GM21737 (cell line): ENCODE results near the gene RUVBL2.
"Not testable (repeated sequence)": the region's sequence is repeated elsewhere in the genome, so short reads cannot be mapped to it uniquely, and the experiment has no call there.

ENCODE experiments used
- ATAC-seq: cut with Tn5 transposase; IDR thresholded peaks from one replicate; pipeline ENCODE4 v1.9.1; 2021; ENCODE audit warnings: mild to moderate bottlenecking, moderate library complexity; ENCODE audit not compliant: unreplicated experiment

The RUVBL2 gene

DNA sequence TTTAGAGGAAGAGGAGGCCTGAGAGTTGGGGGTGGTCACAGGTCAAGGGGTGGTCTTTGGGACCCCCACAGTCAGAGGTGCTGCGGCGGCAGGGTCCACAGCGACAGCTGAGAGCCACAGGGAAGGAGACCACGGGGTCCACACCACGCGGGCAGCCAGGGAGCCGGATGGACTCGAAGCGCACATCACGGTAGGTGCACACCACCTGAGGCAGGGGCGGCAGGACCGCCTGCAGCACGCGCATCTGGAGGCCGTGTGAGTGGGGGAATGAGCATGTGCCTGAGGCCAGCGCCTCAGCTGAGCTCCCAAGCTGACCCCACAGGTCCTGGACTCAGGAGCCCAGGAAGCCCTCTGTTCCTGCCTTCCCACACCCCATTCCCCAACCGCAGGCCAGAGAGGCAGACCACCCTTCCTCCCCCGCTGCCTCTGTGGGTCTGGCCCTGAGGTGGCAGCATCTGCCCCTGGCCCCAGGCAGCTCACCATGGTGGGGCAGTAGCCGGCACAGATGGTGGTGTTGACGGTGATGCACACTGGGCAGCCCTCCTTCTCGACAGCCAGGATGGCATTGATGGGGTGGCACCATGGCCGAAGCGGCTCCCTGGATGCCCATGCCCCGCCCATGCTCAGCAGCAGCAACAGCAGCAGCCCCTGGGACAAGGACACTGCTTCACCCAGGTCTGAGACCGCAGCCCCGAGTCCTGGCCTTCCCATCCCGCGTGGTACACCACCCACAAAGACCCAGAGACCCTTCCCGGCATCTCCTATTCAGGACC is 22.6 kb downstream of the RUVBL2 start:
- no peak for ATAC-seq

DNA sequence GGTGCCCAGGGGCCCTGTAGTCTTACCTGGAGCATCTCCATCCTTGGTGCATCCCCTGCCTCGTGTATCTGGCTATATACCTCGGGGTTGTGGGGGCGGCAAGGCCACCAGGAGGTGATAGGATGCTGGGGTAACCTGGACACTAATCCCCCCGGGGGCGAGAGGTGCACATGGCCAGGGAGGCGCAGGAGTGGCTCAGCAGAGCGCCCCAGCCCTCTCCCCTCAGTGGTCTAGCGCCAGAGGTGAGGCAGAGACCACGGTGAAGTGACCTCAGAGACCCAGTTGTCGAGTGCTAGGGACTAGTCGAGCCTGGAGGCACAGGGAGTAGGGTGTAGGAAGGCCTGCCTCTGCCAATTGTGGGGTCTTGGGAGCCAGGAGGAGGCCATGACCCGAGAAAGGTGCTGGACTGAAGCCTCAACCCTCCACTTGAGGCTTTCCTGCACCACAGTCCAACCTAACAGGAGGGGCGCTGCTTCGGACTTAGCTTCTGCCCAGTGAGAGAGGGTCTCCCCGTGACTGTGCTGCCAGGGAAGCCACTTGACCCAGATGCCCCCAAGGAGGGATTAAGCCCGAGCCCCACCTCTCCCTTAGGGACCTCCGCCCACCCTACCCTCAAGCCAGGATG is 23.5 kb downstream of the RUVBL2 start, which contains the start of gene LHB:
LHB (minus strand) TSS at position 51 of the 625 bp plus-strand sequence; CDS start at position 41, 10 bp downstream.
- no peak for ATAC-seq

DNA sequence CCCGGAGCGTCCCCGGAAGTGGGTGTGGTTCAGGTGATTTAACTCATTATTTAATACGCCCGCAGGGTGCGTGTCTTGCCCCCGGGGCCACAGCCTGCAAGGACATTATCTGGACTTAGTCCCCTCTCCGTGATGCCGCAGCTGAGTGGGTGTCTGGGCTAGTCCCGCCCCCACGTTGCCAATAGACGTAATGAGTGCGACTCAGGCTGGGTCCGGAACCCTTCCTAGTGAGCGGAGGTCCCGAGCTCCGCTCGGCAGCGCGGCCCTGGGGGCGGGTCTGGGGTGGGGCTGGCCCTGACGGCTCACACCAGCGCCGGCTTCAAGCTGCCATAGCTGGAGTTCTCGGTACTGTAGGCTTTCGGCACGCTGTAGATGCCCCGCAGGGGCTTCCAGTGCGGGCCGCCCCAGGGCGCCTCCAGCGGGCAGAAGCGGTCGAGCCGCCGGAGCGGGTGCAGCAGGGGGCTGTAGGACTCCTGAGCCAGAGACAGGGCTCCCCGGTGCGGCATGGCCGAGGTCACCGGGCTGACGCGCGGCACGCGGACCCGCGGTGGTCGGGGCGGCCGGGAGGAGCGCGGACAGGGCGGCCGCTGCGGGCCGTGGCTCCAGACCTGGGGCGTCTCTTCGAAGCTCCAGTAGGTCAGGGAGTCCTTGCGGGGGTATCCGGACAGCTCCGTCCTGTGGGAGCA is 24.1 kb downstream of the RUVBL2 start:
- ATAC-seq = no peak

DNA sequence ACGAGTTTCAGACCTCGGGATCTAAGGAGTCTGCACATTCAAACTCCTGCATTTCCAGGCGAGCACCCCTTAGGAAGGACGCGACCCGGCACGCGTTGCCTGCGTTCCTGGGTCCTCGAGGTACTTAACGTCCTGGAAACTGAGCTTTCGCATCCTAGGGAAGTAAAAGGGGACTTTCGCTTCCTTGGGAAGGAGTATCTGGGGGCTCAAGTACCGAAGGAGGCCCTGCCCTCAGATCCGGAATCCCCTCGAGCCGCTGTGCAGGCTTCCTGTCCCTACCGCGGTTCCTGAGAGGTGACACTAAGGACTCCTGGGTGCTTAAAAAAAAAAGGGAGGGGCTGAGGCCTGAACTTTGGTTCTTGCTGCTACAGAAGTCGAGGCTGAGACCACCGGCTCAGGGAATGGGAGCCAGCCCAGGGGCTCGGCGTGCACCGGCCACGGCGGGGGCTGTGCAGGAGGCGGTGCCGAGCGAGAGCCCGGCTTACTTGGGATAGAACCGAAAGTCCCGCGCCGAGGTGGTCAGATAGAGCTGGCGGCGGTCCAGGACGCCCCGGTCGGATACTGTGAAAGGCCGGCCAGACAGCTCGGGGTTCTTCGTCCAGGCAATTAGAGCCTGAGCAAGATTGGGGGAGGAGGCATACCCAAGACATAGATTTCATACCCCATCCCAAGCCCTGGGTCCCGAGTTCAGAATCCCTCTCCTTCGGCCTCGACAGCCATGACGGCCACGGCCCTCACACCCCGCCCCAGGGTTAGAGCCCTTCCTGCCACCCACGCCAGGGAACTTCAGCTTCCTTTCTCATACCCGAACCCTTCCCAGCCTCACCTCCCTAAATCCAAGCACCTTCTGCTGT is 24.9 kb downstream of the RUVBL2 start:
- ATAC-seq = not testable (repeated sequence)

DNA sequence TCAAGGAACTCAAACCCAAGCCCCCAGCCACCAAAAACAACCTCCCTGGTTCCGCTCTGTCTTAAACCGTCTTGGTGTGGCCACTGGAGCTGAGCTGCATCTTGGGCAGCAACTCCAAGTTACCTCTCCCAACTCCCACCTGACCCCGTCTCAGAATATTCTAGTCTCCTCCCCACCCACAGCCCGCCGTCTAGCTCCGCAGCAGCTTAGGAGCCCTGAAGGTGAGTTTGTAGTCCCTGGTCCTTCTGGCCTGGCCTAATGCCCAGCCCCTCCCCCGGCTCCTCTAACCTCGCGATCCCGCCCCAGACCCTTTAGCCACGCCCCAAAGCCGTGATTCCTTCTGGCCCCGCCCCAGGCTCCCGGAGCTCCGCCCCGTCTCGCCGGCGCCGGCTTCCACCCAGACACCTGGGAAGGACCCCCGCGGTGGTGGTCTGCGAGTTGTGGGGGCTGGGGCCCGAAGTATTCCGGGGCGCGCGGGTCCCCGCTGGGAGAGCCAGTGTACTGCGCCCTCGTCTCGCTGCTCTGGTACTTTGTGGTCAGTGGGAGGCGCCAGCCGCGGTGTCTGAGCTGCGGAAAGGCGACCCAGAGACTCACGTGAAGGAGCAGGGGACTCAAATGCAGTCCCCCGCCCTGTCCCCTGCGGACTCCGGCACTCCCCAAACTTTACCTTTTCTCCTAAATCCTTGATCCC is 25.7 kb downstream of the RUVBL2 start:
- ATAC-seq = no peak

DNA sequence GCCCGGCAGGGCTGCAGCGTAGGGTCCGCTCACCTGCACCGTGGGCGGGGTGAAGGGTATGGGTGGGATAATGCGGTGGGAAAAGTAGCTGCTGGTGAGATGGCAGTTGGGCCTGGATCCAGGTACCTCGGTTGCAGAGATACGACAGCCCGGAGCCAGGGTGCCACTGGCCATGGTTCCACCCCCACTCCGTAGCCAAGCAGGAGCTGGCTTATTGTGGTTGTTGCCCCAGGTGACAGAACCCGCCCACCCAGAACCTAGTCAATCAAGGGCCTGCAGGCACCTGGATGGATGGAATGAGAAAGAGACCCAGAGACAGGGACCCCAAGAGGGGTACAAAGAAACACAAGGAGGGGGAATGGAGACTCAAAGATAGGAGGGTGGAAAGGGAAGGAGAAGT is 26.7 kb downstream of the RUVBL2 start:
- ATAC-seq = no peak

DNA sequence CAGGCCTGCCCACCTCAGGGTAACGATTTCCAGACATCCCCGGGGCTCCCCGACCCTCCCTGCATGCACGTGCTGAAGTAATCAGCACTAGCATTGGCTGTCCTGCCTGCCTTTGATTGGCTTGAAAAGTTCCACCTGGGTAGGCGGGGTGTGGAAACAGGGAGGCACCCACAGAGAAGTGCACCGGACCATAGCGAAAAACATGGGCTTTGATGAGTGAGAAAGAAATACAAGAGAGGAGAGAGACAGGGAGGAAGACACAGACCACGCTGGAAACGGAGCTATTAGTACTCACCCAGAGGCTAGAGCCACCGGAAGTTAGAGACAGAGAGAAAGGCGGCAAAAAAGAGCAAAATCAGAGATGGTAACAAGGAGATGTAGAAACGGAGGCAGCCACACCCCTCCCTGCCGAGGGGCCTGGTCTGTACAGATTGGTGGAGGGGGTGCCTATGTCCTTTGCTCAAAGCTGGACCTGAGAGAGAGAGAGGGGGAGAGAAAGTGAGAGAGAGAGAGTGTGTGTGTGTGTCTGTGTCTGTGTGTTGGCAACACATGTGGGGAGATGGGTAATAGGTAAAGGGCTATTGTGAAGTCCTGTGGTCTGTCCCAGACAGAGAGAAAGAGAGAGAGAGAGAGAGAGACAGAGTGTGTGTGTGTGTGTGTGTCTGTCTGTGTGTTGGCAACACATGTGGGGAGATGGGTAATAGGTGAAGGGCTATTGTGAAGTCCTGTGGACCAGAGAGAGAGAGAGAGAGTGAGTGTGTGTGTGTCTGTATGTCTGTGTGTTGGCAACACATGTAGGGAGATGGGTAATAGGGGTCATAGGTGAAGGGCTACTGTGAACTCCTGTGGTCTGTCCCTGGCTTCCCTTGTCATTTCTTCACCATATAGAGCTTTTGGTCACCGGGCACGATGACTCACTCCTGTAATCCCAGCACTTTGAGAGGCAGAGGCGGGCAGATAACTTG is 27.5 kb downstream of the RUVBL2 start:
- no peak for ATAC-seq

DNA sequence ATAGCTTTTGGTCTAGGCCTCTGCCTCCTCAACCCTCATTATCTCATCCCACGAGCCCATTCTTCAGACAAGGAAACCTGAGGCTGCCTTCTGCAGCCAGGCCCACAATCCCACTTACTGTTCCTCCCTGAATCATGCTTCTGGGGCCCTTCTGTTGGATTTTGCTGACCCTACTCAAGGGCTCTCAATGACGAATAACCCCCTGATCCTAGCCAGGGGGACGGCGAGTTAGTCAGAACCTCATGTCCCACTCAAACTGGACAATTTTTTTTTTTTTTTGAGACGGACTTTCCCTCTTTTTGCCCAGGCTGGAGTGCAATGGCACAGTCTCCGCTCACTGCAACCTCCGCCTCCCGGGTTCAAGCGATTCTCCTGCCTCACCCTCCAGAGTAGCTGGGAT is 28.4 kb downstream of the RUVBL2 start:
- ATAC-seq = no peak

DNA sequence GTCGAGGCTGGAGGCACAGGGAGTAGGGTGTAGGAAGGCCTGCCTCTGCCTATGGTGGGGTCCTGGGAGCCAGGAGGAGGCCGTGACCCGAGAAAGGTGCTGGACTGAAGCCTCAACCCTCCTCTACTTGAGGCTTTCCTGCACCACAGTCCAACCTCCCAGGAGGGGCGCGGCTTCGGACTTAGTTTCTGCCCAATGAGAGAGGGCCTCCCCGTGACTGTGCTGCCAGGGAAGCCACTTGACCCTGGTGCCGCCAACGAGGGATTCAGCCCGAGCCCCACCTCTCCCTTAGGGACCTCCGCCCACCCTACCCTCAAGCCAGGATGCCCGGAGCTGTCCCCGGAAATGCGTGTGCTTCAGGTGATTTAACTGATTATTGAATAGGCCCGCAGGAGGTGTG is 30.5 kb downstream of the RUVBL2 start, which contains the start of gene CGB3:
CGB3 (minus strand) TSS at position 101 of the 400 bp plus-strand sequence. CDS start 362 bp downstream, outside the sequence.
- not testable (repeated sequence) for ATAC-seq

DNA sequence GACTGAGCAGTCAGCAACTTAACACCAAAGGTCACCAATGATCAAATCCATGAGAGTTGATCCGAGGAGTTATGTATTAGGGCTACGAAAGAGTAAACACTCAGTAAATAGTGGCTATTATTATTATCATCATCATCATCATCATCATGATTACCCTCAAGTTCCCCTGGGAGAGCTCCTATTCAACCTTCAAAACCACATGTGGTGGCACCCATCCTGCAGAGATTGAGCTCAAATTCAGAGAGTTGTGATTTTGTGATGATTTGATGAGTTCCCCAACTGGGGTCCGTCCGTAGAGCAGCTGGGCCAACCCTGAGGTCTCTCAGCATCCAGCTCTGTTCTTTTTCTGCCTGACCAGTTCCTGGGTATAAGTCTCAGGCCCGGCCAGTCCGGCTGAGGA is 31.4 kb downstream of the RUVBL2 start:
- not testable (repeated sequence) for ATAC-seq

DNA sequence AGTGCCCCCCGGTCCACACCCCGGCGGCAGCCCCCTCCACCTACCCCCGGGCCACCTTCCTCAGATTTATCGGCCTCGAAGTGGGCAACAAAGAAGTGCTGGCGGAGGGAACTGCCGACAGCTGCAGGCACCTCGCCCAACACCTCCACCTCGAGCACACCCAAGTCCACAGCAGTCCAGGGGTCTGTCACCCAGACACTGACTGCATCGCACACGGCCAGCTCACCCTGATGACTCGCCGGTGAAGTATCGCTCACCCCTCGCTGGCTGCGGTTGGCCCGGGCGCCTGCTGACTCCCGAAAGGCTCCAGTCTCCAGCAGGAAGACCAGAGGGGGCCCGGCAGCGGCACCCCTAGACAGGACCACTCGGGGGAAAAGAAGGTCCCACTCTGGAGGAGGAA is 31.9 kb downstream of the RUVBL2 start:
- ATAC-seq = not testable (repeated sequence)

DNA sequence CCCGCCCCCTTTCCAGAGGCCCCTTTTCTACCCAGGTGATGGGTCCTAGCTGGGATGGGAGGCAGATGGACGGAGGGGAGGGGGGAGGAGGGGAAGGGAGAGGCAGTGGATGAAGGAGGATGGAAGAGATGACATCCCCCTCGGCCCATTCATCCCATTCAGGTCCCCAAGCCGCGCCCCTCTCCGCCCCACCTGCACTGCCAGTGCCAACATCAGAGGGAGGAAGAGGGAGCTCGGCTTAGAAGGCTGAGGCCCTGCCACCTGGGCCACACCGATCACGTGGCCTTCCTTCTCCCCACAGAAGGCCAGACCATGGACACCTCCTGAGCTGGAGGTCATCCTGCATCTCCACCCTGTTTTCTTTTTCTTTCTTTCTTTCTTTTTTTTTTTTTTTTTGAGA is 35.0 kb downstream of the RUVBL2 start:
- ATAC-seq = not testable (repeated sequence)

DNA sequence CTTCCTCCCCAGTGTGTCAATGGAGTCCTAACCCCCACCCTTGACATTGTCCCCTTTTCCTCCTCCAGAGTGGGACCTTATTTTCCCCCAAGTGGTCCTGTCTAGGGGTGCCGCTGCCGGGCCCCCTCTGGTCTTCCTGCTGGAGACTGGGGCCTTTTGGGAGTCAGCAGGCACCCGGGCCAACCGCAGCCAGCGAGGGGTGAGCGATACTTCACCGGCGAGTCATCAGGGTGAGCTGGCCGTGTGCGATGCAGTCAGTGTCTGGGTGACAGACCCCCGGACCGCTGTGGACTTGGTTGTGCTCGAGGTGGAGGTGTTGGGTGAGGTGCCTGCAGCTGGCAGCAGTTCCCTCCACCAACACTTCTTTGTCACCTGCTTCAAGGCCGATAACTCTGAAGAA is 36.1 kb downstream of the RUVBL2 start:
- not testable (repeated sequence) for ATAC-seq

DNA sequence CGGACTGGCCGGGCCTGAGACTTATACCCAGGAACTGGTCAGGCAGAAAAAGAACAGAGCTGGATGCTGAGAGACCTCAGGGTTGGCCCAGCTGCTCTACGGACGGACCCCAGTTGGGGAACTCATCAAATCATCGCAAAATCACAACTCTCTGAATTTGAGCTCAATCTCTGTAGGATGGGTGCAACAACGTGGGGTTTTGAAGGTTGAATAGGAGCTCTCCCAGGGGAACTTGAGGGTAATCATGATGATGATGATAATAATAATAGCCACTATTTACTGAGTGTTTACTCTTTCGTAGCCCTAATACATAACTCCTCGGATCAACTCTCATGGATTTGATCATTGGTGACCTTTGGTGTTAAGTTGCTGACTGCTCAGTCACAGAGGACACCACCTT is 36.6 kb downstream of the RUVBL2 start:
- ATAC-seq = not testable (repeated sequence)

DNA sequence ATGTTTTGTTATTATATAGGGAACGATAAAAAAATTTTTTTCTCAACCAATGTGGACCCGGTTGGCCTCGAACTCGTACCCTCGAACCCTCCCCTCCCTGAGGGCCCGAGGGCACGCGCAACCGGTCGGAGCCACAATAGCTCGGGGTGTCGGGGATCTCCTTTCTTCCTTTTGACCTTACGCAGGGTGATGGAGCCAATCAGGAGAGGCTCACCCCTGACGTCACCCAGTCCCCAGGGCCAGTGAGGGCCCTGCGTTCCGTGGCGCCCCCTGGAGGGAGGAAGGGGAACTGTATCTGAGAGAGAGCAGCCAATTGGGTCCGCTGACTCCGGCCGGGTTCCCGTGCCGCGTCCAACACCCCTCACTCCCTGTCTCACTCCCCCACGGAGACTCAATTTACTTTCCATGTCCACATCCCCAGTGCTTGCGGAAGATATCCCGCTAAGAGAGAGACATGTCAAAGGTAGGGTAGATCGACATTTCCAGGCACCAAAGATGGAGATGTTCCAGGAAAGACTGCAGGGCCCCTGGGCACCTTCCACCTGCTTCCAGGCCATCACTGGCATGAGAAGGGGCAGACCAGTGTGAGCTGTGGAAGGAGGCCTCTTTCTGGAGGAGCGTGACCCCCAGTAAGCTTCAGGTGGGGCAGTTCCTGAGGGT is 38.1 kb downstream of the RUVBL2 start, which contains the start of gene CGB2:
CGB2 (plus strand) TSS at position 249 of the 660 bp plus-strand sequence; CDS start at position 455, 206 bp downstream.
- not testable (repeated sequence) for ATAC-seq

DNA sequence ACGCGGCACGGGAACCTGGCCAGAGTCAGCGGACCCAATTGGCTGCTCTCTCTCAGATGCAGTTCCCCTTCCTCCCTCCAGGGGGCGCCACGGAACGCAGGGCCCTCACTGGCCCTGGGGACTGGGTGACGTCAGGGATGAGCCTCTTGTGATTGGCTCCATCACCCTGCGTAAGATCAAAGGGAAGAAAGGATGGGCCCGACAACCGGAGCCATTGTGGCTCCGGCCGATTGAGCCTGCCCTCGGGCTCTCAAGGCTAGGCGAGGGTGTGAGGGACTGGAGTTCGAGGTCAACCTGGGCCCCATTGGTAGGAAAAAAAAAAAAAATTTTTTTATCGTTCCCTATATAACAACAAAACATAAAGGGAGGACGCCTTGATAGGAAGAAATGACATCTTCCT is 43.1 kb downstream of the RUVBL2 start, which contains the start of gene CGB1:
CGB1 (minus strand) TSS at position 81 of the 400 bp plus-strand sequence. CDS start 184 bp downstream, outside the sequence.
- not testable (repeated sequence) for ATAC-seq

DNA sequence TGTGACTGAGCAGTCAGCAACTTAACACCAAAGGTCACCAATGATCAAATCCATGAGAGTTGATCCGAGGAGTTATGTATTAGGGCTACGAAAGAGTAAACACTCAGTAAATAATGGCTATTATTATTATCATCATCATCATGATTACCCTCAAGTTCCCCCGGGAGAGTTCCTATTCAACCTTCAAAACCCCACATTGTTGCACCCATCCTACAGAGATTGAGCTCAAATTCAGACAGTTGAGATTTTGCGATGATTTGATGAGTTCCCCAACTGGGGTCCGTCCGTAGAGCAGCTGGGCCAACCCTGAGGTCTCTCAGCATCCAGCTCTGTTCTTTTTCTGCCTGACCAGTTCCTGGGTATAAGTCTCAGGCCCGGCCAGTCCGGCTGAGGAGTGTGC is 44.4 kb downstream of the RUVBL2 start:
- not testable (repeated sequence) for ATAC-seq
